GM18505 (cell line): ENCODE data around the gene RAE1.

Experiments
- ATAC-seq: cut with Tn5 transposase; IDR thresholded peaks from one replicate; pipeline ENCODE4 v1.9.1; 2021; ENCODE audit not compliant: unreplicated experiment
- POLR2A ChIP-seq: IDR thresholded peaks from 4 replicates; pipeline ENCODE4 v1.6.1; 2011; ENCODE audit warnings: borderline replicate concordance; ENCODE audit not compliant: insufficient read depth, insufficient read length; ENCODE audit errors: extremely low read depth

The RAE1 gene

GRCh38 chr20:57390604-57391438 lies 39.8 kb downstream of the RAE1 start, which contains the start of gene RBM38:
TSS of gene RBM38 (plus strand) at chr20:57391396. CDS start at chr20:57391582, 186 bp downstream.
- TF ChIP-seq POLR2A, result no peak
- ATAC-seq, result peak; percentile 45

DNA sequence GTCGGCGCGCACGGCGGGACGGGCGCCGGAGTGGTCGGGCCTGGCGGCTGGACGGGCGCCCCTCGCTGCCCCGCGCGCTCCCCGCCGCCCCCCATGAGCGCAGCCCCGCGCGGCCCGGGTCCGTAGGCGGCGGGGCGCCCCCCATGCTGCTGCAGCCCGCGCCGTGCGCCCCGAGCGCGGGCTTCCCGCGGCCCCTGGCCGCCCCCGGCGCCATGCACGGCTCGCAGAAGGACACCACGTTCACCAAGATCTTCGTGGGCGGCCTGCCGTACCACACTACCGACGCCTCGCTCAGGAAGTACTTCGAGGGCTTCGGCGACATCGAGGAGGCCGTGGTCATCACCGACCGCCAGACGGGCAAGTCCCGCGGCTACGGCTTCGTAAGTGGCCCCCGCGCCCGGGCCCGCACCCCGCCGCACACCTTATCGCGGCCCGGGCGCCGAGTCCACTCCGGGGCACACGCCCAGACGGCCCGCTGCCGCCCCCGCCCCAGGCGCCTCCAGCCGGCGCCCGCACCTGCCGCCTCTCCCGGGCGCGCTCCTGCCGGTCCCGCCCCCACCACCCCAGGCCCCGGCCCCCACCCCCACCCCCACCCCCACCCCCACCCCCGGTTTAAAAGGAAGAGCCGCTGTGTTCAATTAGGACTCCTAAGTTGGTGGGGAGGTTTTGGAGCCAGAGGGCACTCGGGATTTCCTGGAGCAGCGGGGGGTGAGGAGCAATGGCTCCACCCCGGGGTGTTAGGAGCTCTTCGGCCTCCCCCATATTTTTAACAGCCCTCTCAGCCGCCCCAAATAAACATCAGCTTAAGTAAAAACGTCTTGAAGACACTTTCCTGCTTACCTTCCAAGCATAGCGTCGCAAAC lies 40.6 kb downstream of the RAE1 start:
- TF ChIP-seq POLR2A, result peak; percentile 87
- peak; percentile 6 for ATAC-seq

DNA sequence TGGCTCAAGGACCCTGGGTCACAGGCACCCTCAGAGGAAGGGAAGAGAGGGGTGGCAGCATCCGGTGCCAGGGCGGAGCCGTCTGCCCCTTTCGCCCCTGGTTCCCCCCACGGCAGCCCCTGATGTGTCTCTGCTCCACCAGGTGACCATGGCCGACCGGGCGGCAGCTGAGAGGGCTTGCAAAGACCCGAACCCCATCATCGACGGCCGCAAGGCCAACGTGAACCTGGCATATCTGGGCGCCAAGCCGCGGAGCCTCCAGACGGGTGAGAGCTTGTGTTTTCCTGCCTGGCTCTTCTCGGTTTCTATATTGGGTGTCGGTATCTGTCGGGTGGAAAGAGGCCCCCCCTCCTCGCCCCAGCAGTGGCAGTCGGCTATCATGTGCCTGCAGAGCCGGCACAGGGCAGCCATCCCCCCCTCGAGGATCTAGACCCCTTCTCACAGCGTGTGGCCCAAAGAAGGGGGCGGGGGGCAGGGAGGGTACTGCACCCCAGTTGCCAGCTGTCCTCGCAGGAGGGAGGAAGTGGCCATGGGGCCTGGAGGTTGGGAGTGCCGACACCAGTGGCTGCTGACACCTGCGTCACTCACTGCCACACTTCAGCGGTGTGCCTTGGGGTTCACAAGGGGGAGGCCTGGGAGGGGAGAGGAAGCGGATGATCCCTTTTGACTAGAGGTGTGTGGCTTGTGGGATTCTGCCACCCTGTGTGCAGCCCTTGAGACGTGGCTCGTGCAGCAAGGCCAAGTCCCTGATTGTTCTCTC lies 41.6 kb downstream of the RAE1 start:
- ATAC-seq, result no peak

DNA sequence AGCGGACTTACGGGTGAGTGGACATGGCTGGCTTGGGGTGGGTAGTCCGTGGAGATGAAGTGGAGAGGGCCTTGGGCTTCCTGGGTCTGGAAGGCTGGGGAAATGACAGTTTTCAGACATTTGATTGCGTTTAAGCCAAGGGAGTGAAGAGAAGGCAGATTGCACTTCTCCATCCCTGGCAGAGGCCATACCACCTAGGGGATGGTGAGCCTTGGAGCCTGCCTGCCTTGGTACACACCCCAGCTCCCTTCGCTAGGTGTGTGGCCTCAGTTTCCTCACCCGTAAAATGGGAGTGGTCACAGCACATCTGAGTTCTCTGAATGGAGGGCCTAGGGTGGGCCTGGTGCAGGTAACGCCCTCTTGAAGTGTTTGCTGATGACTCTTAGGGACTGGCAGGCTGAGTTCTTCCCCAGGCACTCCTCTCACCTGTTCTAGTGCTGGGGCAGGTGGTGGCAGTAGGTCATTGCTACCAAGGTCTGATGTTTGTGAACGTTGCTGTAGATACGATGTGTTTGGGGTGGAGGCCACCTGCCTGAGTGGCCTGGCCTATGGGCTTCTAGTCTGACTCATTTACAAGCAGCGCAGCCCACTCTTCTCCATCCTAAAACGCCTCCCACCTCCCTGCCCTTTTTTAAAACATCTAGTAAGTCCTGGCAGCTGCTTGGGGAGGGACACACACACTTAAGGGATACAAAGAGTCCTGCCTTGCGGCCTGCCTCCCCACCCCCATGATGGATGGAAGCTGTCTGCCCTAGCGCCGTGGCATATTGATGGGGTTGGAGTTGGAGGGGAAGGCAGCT lies 42.5 kb downstream of the RAE1 start:
- TF ChIP-seq POLR2A, result no peak
- no peak for ATAC-seq

More for the DNA sequence above, 41.6 kb downstream of the RAE1 start:
- TF ChIP-seq POLR2A, result no peak

GRCh38 chr20:57394121-57395082 lies 43.3 kb downstream of the RAE1 start:
- no peak for TF ChIP-seq POLR2A
- ATAC-seq, result no peak

GRCh38 chr20:57395111-57395966 lies 44.3 kb downstream of the RAE1 start:
- ATAC-seq, result no peak
- no peak for TF ChIP-seq POLR2A

GRCh38 chr20:57396212-57396983 lies 45.3 kb downstream of the RAE1 start:
- ATAC-seq, result no peak

GRCh38 chr20:57396984-57397692 lies 46.1 kb downstream of the RAE1 start:
- no peak for ATAC-seq
- TF ChIP-seq POLR2A, result no peak

More at GRCh38 chr20:57396212-57396983, 45.3 kb downstream of the RAE1 start:
- TF ChIP-seq POLR2A, result no peak

- ATAC-seq, result peak; percentile 4
- no peak for TF ChIP-seq POLR2A
Observed at GRCh38 chr20:57397693-57398108, 46.6 kb downstream of the RAE1 start.
